ENCODE measurements around the gene BMPR1B. TPM values are rescaled to one million over a fixed set of nuclear protein-coding genes. Genes with fewer than 3 reads are reported as not detected.

Gene BMPR1B
- total RNA-seq, 2 donors from 2014 or later, result 28.6 to 59.8 TPM

DNA sequence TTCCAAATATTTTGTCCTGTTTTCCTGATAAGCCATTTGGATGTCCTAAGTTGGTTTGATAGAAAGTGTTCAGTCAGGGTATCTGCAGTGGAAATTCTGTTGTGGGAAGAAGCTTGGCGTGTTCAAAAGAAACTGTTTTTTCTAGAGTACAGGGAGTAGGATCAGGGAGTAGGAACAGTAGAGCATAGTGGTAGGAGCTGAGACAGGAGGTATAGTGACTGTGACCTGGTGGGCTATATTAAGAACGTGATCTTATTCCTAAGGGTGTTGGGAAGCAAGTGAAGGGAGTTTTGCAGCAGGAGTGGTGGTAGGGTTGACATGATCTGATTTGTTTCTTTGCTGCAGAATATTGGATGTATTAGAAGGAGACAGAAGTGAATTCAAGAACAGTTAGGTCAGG is 348.2 kb downstream of the BMPR1B start:
- intact Hi-C loops (cut with DNase I), result no loop called here
- H3K27ac ChIP-seq, result peak overlapping the region in 1 of 2 donors; percentile 10
- no peak for TF ChIP-seq POLR2AphosphoS5 (IDR thresholded peaks at IDR 0.05)
- TF ChIP-seq, protein P1, sequence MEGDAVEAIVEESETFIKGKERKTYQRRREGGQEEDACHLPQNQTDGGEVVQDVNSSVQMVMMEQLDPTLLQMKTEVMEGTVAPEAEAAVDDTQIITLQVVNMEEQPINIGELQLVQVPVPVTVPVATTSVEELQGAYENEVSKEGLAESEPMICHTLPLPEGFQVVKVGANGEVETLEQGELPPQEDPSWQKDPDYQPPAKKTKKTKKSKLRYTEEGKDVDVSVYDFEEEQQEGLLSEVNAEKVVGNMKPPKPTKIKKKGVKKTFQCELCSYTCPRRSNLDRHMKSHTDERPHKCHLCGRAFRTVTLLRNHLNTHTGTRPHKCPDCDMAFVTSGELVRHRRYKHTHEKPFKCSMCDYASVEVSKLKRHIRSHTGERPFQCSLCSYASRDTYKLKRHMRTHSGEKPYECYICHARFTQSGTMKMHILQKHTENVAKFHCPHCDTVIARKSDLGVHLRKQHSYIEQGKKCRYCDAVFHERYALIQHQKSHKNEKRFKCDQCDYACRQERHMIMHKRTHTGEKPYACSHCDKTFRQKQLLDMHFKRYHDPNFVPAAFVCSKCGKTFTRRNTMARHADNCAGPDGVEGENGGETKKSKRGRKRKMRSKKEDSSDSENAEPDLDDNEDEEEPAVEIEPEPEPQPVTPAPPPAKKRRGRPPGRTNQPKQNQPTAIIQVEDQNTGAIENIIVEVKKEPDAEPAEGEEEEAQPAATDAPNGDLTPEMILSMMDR (IDR thresholded peaks at IDR 0.05), result no peak
- no peak for TF ChIP-seq POLR2A (IDR thresholded peaks at IDR 0.05)
- H3K4me3 ChIP-seq, result no peak overlapping the region
- no peaks in the 10 kb centered on the region for H3K4me1 ChIP-seq (replicated peaks)
- 93% methylated on average over 2 of the region's 2 CpGs for WGBS
- no peaks in the 10 kb centered on the region for H3K9me3 ChIP-seq
- H3K36me3 ChIP-seq, result no peaks in the 10 kb centered on the region
- no peaks in the 10 kb centered on the region for H3K27me3 ChIP-seq (replicated peaks; ENCODE audit: insufficient read depth)
- no peak for DNase-seq (ENCODE audit: low spot score)

DNA sequence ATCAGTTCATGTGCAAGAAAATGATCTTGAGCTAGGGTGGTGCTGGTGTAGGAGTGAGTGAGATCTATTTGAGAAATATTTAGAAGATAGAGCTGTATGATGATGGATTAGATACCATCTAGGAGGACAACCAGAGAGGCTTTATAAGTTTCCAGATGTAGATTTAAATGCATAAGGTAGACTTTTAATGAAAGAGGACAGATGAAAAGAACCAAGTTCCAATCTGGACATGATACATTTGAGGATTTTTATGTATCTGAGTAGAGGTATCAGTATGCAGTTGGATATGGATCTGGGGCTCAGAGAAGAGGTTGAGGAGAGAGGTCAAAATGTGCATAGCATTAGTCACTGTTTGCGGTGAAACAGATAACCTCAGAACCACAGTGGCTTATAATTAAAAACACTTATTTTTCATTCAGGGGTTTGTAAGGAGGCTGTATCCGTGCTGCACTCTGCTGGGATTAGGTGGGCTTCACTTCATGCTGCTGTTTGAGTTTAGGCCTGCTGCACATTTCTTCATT is 348.7 kb downstream of the BMPR1B start:
- Histone ChIP-seq H3K4me3 (no peak overlapping the region), H3K9me3 (no peaks in the 10 kb centered on the region), H3K27me3 (replicated peaks; ENCODE audit: insufficient read depth) (no peaks in the 10 kb centered on the region), H3K27ac (no peak overlapping the region), H3K36me3 (no peaks in the 10 kb centered on the region), H3K4me1 (replicated peaks) (no peaks in the 10 kb centered on the region)
- no peak for DNase-seq (ENCODE audit: low spot score)
- intact Hi-C loops (cut with DNase I), result no loop called here
- no peak for TF ChIP-seq POLR2AphosphoS5 (IDR thresholded peaks at IDR 0.05)
- TF ChIP-seq, protein P1 (IDR thresholded peaks at IDR 0.05), result no peak
- no peak for TF ChIP-seq POLR2A (IDR thresholded peaks at IDR 0.05)
- WGBS, result 96% methylated on average over 2 of the region's 2 CpGs

DNA sequence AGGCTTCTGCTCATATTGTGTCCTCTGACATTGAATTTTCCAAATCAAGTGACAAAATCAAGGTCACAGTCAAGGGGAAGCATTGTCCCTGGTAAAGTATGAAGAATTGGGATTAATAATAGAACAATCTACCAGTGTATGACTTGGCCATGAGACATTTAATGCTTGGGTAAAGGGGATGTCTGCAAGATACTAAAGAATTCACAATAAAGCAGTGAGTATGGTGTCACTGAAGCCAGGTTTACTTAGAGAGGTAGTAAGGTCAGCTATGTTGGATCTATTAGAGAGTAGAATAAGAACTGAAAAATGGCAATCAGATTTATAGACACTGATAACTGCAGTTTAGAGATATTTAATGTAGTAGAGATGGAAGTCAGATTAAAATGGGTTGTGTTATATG is 349.2 kb downstream of the BMPR1B start:
- Histone ChIP-seq H3K9me3 (no peaks in the 10 kb centered on the region), H3K4me1 (replicated peaks) (no peaks in the 10 kb centered on the region), H3K27me3 (replicated peaks; ENCODE audit: insufficient read depth) (no peaks in the 10 kb centered on the region), H3K27ac (peak overlapping the region in 1 of 2 donors; percentile 45), H3K4me3 (no peak overlapping the region), H3K36me3 (no peaks in the 10 kb centered on the region)
- DNase-seq (ENCODE audit: low spot score), result no peak
- TF ChIP-seq POLR2AphosphoS5 (IDR thresholded peaks at IDR 0.05), result no peak
- no peak for TF ChIP-seq POLR2A (IDR thresholded peaks at IDR 0.05)
- TF ChIP-seq, protein P1 (IDR thresholded peaks at IDR 0.05), result no peak
- intact Hi-C loops (cut with DNase I), result no loop called here

DNA sequence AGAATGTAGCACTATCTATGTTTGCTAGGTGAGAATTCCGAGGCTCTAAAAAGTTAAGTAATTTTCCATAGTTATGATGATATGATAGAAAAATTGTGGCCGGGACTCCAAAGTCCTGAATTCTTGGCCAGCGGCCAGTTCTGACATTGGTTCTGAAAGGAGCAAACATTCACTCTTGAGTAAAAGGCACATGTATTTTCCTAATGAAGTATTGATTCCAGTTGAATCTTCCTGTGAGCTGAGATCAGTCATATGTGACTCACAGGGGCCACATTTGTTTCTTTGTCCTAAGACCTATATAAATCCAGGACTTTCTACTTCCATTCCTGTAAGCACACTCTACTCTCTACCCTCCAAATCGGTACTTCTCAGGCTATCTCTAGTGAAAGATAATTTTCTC is 349.9 kb downstream of the BMPR1B start:
- TF ChIP-seq, protein P1 (IDR thresholded peaks at IDR 0.05), result no peak
- no peak for TF ChIP-seq POLR2AphosphoS5 (IDR thresholded peaks at IDR 0.05)
- TF ChIP-seq POLR2A (IDR thresholded peaks at IDR 0.05), result no peak
- Histone ChIP-seq H3K9me3 (no peaks in the 10 kb centered on the region), H3K4me1 (replicated peaks) (no peaks in the 10 kb centered on the region), H3K27me3 (replicated peaks; ENCODE audit: insufficient read depth) (no peaks in the 10 kb centered on the region), H3K36me3 (no peaks in the 10 kb centered on the region), H3K27ac (peak overlapping the region in 1 of 2 donors; percentile 45), H3K4me3 (no peak overlapping the region)
- no peak for DNase-seq (ENCODE audit: low spot score)
- 76% methylated on average over 4 of the region's 4 CpGs for WGBS
- intact Hi-C loops (cut with DNase I), result no loop called here

DNA sequence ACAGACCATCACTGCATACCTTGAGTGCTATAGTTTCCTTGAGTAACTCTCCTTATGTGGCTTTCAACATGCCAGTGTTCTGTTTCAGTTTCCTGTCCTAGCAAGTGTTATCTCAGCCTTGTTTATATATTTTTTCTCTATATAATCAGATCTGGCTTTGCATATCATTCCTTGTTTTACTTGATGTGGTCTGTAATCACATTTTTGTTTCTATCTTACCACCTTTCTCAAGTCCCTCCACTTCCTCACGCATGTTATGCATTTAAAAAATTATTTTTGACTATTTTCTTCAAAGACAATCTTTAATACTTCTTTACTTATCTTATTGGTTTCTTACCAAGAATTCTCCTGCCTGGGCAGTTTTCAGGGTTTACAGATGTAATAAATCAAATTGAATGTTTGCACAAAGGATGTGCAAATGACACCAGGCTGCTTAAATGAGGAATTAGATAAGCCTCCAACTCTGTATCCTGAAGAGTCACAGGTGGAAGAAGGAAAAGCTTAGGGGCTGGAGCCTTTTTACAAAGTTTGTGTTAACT is 351.2 kb downstream of the BMPR1B start:
- intact Hi-C loops (cut with DNase I), result no loop called here
- Histone ChIP-seq H3K27ac (peak overlapping the region; percentile 45 to 58), H3K27me3 (replicated peaks; ENCODE audit: insufficient read depth) (no peaks in the 10 kb centered on the region), H3K4me3 (no peak overlapping the region), H3K9me3 (no peaks in the 10 kb centered on the region), H3K36me3 (no peaks in the 10 kb centered on the region), H3K4me1 (replicated peaks) (no peaks in the 10 kb centered on the region)
- no peak for DNase-seq (ENCODE audit: low spot score)
- WGBS, result 43% methylated on average over 1 of the region's 1 CpG
- TF ChIP-seq POLR2A (IDR thresholded peaks at IDR 0.05) (no peak), POLR2AphosphoS5 (IDR thresholded peaks at IDR 0.05) (peak; percentile 62)

Measured in prostate gland (tissue), 2 donors.